GM12874 (cell line): Measurements from ENCODE around the gene SYNJ2.

Experiments
- TF ChIP-seq, protein P1 (sequence below): IDR thresholded peaks from 2 replicates; pipeline ENCODE4 v1.5.1; 2011; ENCODE audit warnings: low read depth, mild to moderate bottlenecking, control low read depth, low read length, moderate library complexity; ENCODE audit not compliant: insufficient read depth

SYNJ2 gene

DNA sequence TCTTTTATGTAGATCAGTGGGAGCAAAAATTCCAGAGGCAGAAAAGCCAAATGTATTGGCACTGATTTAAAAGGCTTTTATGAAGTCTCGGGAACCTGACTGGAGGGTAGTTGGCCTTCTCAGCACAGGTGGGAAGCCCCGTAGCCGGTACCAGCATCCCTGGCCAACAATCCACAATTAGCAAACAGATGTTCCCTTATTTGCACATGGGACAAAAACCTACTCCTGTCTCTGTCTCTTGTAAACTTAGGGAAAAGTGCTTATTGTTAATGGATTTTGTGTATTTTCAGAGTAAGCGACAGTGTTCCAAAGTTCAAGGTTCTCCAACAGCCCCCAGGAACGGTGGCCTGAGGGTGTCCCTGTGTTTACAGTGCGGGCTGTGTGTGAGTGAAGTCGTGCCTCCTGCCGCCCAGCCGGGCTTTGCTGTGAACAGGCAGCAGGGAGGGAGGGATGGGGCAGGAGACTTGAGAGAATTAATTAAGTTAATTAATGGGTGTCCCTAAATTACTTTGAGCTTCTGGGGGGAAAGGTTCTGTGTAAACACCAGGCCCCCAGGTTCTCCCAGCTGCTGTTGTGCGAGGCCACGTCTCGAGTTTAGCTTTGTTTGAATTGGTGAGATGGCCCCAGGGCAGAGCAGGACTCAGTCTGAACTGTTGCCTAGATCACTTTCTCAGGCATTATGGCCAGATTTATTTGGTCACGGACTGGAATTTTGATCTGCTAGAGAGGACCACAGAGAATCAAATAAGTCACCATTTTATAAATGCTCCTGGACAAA is 3.9 kb downstream of the SYNJ2 start:
- TF ChIP-seq, protein P1, sequence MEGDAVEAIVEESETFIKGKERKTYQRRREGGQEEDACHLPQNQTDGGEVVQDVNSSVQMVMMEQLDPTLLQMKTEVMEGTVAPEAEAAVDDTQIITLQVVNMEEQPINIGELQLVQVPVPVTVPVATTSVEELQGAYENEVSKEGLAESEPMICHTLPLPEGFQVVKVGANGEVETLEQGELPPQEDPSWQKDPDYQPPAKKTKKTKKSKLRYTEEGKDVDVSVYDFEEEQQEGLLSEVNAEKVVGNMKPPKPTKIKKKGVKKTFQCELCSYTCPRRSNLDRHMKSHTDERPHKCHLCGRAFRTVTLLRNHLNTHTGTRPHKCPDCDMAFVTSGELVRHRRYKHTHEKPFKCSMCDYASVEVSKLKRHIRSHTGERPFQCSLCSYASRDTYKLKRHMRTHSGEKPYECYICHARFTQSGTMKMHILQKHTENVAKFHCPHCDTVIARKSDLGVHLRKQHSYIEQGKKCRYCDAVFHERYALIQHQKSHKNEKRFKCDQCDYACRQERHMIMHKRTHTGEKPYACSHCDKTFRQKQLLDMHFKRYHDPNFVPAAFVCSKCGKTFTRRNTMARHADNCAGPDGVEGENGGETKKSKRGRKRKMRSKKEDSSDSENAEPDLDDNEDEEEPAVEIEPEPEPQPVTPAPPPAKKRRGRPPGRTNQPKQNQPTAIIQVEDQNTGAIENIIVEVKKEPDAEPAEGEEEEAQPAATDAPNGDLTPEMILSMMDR: no peak

DNA sequence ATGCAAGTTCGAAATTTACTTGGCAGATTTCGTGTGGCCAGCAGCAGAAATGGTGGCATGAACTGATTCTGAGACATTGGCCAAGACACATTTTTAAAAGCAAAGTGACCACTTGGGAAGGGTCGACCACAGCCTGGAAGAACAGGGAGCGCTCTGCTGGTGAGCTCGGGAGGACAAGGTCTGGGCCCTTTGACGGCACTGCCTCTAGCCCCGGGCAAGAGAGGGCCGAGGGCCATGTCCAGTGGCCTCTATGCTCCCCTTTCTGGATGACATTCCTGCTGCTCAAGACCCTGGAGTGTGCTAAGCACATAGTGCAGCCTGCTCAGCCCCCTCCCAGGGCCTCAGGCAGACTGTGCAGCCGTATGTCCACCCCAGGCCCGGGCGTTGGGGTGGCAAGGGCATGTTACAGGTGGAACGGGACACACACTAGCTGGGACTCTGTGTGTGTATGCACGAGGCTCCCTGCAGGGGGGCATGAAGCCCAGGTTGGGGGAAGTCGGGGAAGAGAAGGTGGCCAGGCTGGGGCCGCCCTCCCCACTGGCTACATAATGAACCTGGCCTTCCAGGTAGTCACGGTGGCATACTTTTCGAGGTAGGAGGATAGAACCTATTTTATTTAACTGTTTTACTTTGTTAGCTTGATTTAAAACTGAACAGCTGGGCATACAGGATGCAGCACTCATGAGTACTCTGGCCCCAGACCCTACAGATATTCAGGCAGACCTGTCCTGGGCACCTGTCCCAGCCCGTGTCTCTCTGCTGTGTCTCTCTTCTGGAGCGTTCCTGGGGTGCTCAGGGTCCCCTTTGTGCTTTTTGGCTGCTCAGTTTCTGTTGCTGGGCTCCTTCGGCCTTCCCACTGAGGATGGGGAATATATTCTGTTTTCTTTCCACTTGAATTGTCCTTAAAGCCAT is 6.4 kb downstream of the SYNJ2 start:
- TF ChIP-seq, protein P1: no peak

DNA sequence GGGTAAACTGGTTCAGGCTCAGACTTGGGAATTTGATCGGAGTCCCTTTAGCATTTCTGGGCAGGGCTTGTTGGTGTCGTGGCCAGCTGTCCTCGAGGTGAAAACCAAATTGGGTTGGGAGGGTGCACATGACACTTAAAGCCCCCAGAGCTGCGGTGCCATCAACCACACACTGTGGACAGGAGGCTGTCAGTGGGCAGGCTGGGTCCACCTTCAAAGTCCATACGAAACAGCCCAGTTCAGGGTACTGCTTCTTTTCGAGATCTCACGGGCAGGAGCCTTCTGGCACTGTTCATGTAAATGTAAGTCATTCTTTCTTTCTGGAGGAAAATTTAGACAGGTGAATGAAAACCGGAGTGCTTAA is 7.0 kb downstream of the SYNJ2 start:
- TF ChIP-seq, protein P1: no peak

DNA sequence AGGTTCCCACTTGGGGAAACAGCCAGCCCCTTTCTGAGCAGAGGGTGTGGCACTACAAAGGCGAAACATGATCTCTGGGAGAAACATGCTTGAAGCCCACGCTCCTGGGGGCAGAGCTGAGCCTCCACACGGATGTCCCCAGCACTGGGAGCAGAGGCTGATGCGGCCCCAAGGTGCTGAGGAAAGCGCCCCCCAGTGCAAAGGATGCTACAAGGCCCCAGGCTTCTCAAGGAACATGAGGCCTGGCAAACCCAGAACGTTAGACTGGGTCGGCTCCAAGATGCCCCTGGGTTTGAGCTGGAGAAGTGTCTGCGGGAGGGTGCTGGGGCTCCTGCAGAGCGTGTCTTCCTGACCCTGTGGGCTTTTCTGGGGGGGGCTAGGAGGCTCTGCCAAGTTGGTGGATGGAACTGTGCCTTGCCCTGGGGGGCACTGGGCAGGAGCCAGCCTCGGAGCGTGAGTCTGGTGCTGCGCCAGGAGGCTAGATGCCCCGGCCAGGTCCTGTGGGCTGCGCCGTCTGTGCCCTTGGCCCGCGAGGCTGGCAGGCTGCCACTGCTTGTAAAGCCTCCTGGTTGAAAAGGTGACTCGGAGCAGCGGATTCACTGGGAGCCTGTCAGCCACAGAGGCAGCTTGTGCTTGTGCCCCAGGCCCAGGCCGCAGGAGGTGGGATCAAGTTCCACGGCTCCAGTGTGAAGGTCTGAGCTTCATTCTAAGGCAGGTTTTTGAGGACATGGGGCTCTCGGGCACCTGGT is 8.1 kb downstream of the SYNJ2 start:
- TF ChIP-seq, protein P1: no peak

DNA sequence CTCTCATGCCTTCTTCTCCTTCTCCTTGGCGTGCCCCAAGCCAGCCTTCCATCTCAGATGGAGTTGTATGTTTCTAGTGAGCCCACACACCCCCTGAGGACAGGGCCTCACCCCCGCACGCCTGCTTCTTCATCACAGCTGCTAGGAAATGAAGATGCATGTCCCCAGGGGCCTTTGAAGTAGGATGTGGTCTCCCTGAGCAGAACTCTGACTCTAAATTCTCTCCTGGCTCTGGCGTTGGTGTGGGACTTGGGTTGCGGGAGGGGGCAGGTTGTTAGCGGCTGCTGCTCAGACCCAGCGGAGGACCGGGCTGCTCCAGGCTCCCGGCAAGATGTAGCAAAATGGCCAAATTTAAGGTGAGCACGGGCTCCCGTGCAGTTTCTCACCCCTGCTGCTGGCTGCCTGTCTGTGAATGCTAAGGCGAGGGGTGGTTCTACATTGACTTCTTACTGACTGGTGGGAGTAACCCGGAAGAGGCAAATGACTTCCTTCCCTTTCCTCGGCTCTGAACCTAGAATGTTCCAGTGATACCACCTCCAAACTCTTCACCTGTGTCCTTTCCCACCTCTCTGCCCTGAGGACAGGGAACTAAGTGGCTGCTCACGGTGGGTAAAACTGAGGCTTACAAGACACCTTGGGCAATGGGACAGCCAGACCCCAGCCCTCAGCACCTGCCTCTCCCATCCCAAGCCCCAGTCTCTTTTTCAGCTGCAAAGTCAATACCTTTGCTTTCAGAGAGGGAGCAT is 8.8 kb downstream of the SYNJ2 start:
- TF ChIP-seq, protein P1: no peak

DNA sequence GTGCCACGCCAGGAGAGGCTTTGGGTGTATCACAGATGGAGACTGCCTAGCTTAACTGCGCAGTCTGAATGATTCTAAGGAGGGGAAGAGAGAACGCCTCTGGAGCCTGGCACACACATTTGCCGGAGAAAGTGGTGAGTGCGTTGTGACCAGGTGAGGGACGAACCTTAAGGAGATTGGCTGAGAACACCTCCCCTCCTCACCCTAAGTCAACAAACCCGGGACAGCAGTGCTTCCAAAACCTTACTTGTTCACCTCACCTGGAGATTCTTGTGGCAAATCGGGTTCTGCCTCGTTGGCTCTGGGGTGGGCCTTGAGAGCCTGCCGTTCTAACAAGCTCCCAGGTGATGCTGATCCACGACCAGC is 9.4 kb downstream of the SYNJ2 start:
- TF ChIP-seq, protein P1: no peak
